Mesendoderm (in vitro differentiated cells): Measurements from ENCODE around the gene MSN.
A peak's percentile ranks its signal among the peaks of the same experiment; 100 is the strongest.

Experiments
- DNase-seq: peaks from one replicate; pipeline ENCODE4 v3.0.0; 2013
- H2AK5ac ChIP-seq: 2 replicates; pipeline ENCODE4 v1.6.1; 2013; ENCODE audit warnings: low read length, inconsistent platforms
- H2BK120ac ChIP-seq: 2 replicates; pipeline ENCODE4 v1.6.1; 2013; ENCODE audit warnings: low read depth, mild to moderate bottlenecking, low read length, moderate library complexity, mixed read lengths
- H2BK15ac ChIP-seq: replicated peaks from 2 replicates; pipeline ENCODE4 v1.6.1; 2013; ENCODE audit warnings: low read depth, mild to moderate bottlenecking, moderate library complexity
- H2BK5ac ChIP-seq: 2 replicates; pipeline ENCODE4 v1.6.1; 2013; ENCODE audit warnings: low read length, inconsistent platforms
- H3K18ac ChIP-seq: 2 replicates; pipeline ENCODE4 v1.6.1; 2013; ENCODE audit warnings: mild to moderate bottlenecking, low read length, mixed read lengths
- H3K23ac ChIP-seq: one replicate; pipeline ENCODE4 v1.6.1; 2013; ENCODE audit warnings: low read length
- H3K27ac ChIP-seq: 2 replicates; pipeline ENCODE4 v1.5.1; 2013; ENCODE audit warnings: low read depth, mild to moderate bottlenecking, inconsistent platforms, low read length, moderate library complexity
- H3K27me3 ChIP-seq: 2 replicates; pipeline ENCODE4 v1.6.1; 2013; ENCODE audit warnings: low read length, control low read depth, mild to moderate bottlenecking, inconsistent platforms; ENCODE audit not compliant: insufficient read depth, poor library complexity
- H3K36me3 ChIP-seq: 2 replicates; pipeline ENCODE4 v1.6.1; 2013; ENCODE audit warnings: low read length, inconsistent platforms; ENCODE audit not compliant: control insufficient read depth, insufficient read depth
- H3K4ac ChIP-seq: one replicate; pipeline ENCODE4 v1.6.1; 2013; ENCODE audit warnings: low read depth, mild to moderate bottlenecking, low read length, moderate library complexity
- H3K4me1 ChIP-seq: 2 replicates; pipeline ENCODE4 v1.6.1; 2013; ENCODE audit warnings: low read depth, low read length, inconsistent platforms; ENCODE audit not compliant: control insufficient read depth
- H3K4me2 ChIP-seq: 2 replicates; pipeline ENCODE4 v1.6.1; 2013; ENCODE audit warnings: low read length
- H3K4me3 ChIP-seq: 2 replicates; pipeline ENCODE4 v1.5.1; 2013; ENCODE audit warnings: mild to moderate bottlenecking, low read length
- H3K56ac ChIP-seq: one replicate; pipeline ENCODE4 v1.6.1; 2013; ENCODE audit warnings: low read length
- H3K79me1 ChIP-seq: 2 replicates; pipeline ENCODE4 v1.6.1; 2013; ENCODE audit warnings: low read length, inconsistent platforms
- H3K79me2 ChIP-seq: 2 replicates; pipeline ENCODE4 v1.6.1; 2013; ENCODE audit warnings: mild to moderate bottlenecking, low read length; ENCODE audit not compliant: control insufficient read depth, insufficient read depth
- H3K9ac ChIP-seq: 2 replicates; pipeline ENCODE4 v1.6.1; 2013; ENCODE audit warnings: low read length, inconsistent platforms
- H4K5ac ChIP-seq: one replicate; pipeline ENCODE4 v1.6.1; 2013; ENCODE audit warnings: low read length
- H4K8ac ChIP-seq: one replicate; pipeline ENCODE4 v1.6.1; 2013; ENCODE audit warnings: low read depth, mild to moderate bottlenecking, control low read depth, low read length, moderate library complexity
- WGBS: extraction: QIAGEN DNeasy Blood & Tissue Kit; methylation state at CpG from one replicate; pipeline ENCODE4 v1.1.7; 2013; ENCODE audit warnings: low lambda C conversion rate, missing lambda C conversion rate; ENCODE audit not compliant: insufficient coverage; ENCODE audit errors: extremely low coverage; 5-methylcytosine and 5-hydroxymethylcytosine counted together

MSN gene

GRCh38 chrX:65687367-65687766 lies 19.9 kb downstream of the MSN start:
- WGBS: no CpG with 5 or more reads among the region's 3 CpGs
- Histone ChIP-seq H3K4me1 (no peaks in the 10 kb centered on the region), H3K4me3 (no peak overlapping the region), H4K8ac (no peak overlapping the region), H2BK15ac (no peak overlapping the region), H3K79me1 (no peaks in the 10 kb centered on the region), H3K23ac (no peak overlapping the region), H4K5ac (no peak overlapping the region), H2BK120ac (no peak overlapping the region), H3K4me2 (no peak overlapping the region), H3K18ac (no peak overlapping the region), H3K56ac (no peak overlapping the region), H2AK5ac (no peak overlapping the region), H3K4ac (no peak overlapping the region), H3K79me2 (peaks cover 80% of the 10 kb centered on the region), H3K36me3 (no peaks in the 10 kb centered on the region), H3K27ac (no peak overlapping the region), H2BK5ac (no peak overlapping the region), H3K9ac (no peak overlapping the region), H3K27me3 (no peaks in the 10 kb centered on the region)
- no peak for DNase-seq

- no peak overlapping the region for H4K5ac ChIP-seq
- H3K4me1 ChIP-seq: no peaks in the 10 kb centered on the region
- H3K79me2 ChIP-seq: peaks cover 72% of the 10 kb centered on the region
- H3K4me2 ChIP-seq: no peak overlapping the region
- no peak overlapping the region for H3K56ac ChIP-seq
- H3K36me3 ChIP-seq: no peaks in the 10 kb centered on the region
- no peak overlapping the region for H2BK15ac ChIP-seq
- H3K4ac ChIP-seq: no peak overlapping the region
- no peak overlapping the region for H2BK5ac ChIP-seq
- no peak for DNase-seq
- H3K9ac ChIP-seq: no peak overlapping the region
- H3K18ac ChIP-seq: peak overlapping the region; percentile 41
- no CpG with 5 or more reads among the region's 3 CpGs for WGBS
- H2BK120ac ChIP-seq: no peak overlapping the region
- no peak overlapping the region for H4K8ac ChIP-seq
- H3K23ac ChIP-seq: no peak overlapping the region
- H3K27ac ChIP-seq: no peak overlapping the region
- no peak overlapping the region for H3K4me3 ChIP-seq
- no peaks in the 10 kb centered on the region for H3K79me1 ChIP-seq
- no peak overlapping the region for H2AK5ac ChIP-seq
- no peaks in the 10 kb centered on the region for H3K27me3 ChIP-seq
Observed at GRCh38 chrX:65688403-65688871, 21.0 kb downstream of the MSN start.

GRCh38 chrX:65689377-65689776 lies 21.9 kb downstream of the MSN start:
- no peak overlapping the region for H2BK5ac ChIP-seq

GRCh38 chrX:65690057-65690855 lies 22.8 kb downstream of the MSN start:
- Histone ChIP-seq H3K4me2 (no peak overlapping the region), H2BK120ac (no peak overlapping the region), H3K56ac (no peak overlapping the region), H3K9ac (no peak overlapping the region), H3K27me3 (no peaks in the 10 kb centered on the region), H4K5ac (no peak overlapping the region), H3K79me1 (no peaks in the 10 kb centered on the region), H3K4me3 (no peak overlapping the region), H4K8ac (no peak overlapping the region), H3K36me3 (no peaks in the 10 kb centered on the region), H3K27ac (no peak overlapping the region), H3K18ac (no peak overlapping the region), H2BK5ac (no peak overlapping the region), H3K4me1 (peaks cover 3% of the 10 kb centered on the region), H3K79me2 (peaks cover 73% of the 10 kb centered on the region), H2AK5ac (no peak overlapping the region), H3K23ac (no peak overlapping the region), H3K4ac (no peak overlapping the region), H2BK15ac (no peak overlapping the region)
- no peak for DNase-seq
- no CpG with 5 or more reads among the region's 5 CpGs for WGBS

More at GRCh38 chrX:65689377-65689776, 21.9 kb downstream of the MSN start:
- Histone ChIP-seq H4K8ac (no peak overlapping the region), H4K5ac (no peak overlapping the region), H3K56ac (no peak overlapping the region), H3K4me1 (no peaks in the 10 kb centered on the region), H3K36me3 (no peaks in the 10 kb centered on the region), H3K27me3 (no peaks in the 10 kb centered on the region), H3K4ac (no peak overlapping the region), H3K23ac (no peak overlapping the region), H2AK5ac (no peak overlapping the region), H3K79me1 (no peaks in the 10 kb centered on the region), H3K79me2 (peaks cover 73% of the 10 kb centered on the region), H3K27ac (no peak overlapping the region), H3K9ac (no peak overlapping the region), H3K4me2 (no peak overlapping the region), H2BK15ac (no peak overlapping the region), H2BK120ac (no peak overlapping the region), H3K18ac (no peak overlapping the region), H3K4me3 (no peak overlapping the region)
- peak; percentile 74 for DNase-seq
- WGBS: no CpG with 5 or more reads among the region's 2 CpGs

- Histone ChIP-seq H3K79me2 (peaks cover 41% of the 10 kb centered on the region), H3K4me1 (peaks cover 13% of the 10 kb centered on the region), H3K23ac (no peak overlapping the region), H3K4ac (no peak overlapping the region), H3K79me1 (no peaks in the 10 kb centered on the region), H4K8ac (no peak overlapping the region), H3K56ac (no peak overlapping the region), H3K27me3 (no peaks in the 10 kb centered on the region), H3K9ac (no peak overlapping the region), H2BK120ac (no peak overlapping the region), H3K36me3 (no peaks in the 10 kb centered on the region), H3K4me3 (no peak overlapping the region), H3K18ac (no peak overlapping the region), H2BK15ac (no peak overlapping the region), H2BK5ac (no peak overlapping the region), H3K4me2 (no peak overlapping the region), H3K27ac (peak overlapping the region; percentile 83), H4K5ac (no peak overlapping the region), H2AK5ac (no peak overlapping the region)
- no peak for DNase-seq
- no CpG with 5 or more reads among the region's 3 CpGs for WGBS
Observed at GRCh38 chrX:65695849-65696449, 28.5 kb downstream of the MSN start.
